WI38 (cell line): ENCODE data around the gene PHF21B.

Experiments used
- H3K4me3 ChIP-seq: 2 replicates; pipeline ENCODE4 v1.5.1; 2011; ENCODE audit warnings: low read depth, mild to moderate bottlenecking, control low read depth, low read length
- TF ChIP-seq, protein P1 (sequence below): IDR thresholded peaks from 2 replicates; pipeline ENCODE4 v1.5.1; 2012; ENCODE audit warnings: low read depth, mild to moderate bottlenecking, control low read depth, low read length

Gene PHF21B

DNA sequence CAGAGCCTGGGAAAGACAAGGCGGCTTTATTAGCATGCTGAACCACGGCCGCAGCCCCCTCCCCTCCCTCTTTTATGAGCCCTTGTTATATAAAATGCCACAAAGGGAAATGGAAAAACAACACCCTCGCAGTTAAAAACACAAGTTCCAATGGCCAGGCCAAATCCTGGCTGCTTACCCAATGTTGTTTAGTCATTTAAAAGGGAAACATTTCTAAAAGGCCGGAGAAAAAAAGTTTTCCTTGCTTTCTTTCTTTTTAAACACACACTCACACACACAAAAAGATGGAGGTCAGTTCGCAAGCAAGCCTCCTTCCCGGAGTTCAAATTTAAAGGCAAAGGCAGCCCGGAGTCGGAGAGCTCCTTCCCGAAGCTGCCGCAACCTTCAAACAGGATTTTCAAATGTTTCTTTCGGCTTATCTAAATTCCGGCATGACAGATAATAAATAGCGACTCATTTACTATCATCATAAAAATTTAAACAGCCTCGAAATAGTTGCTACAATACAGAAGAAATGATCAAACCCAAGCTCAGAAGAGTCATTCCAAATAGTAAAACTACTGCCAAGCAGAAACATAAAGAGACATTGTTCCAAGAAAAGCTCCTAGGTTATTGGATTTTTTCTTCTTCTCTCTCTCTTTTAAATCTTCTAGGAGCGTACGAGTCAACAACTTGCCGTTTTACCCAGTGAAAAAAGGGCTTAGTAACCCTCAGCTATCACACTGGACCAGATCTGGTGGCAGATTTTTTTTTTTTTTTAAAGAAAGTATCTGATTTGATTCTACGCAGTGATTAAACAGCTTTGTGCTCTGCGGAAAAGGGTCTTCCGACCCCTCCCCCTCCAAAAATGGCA is 3.5 kb downstream of the PHF21B start:
- H3K4me3 ChIP-seq = no peak overlapping the region
- TF ChIP-seq, protein P1, sequence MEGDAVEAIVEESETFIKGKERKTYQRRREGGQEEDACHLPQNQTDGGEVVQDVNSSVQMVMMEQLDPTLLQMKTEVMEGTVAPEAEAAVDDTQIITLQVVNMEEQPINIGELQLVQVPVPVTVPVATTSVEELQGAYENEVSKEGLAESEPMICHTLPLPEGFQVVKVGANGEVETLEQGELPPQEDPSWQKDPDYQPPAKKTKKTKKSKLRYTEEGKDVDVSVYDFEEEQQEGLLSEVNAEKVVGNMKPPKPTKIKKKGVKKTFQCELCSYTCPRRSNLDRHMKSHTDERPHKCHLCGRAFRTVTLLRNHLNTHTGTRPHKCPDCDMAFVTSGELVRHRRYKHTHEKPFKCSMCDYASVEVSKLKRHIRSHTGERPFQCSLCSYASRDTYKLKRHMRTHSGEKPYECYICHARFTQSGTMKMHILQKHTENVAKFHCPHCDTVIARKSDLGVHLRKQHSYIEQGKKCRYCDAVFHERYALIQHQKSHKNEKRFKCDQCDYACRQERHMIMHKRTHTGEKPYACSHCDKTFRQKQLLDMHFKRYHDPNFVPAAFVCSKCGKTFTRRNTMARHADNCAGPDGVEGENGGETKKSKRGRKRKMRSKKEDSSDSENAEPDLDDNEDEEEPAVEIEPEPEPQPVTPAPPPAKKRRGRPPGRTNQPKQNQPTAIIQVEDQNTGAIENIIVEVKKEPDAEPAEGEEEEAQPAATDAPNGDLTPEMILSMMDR = no peak

DNA sequence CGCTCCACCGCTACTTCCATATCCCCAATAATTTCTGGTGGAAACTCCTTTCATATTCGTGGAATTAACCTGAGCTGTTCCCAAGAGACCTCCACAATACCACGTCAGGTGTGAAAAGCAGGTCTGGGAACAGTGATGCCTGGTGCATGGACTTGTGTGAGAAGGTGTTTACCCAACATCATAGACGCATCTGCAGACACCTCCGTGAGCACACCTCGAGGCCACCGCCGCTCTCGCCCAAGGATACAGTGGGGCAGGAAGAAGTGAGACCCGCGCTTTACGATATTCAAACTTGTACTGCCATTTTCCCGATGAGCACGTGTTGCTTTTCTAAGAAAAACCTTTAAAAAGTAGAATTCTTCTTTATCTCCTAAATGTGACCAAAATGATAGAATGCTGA is 8.2 kb downstream of the PHF21B start:
- no peak overlapping the region for H3K4me3 ChIP-seq
- TF ChIP-seq, protein P1 = no peak

DNA sequence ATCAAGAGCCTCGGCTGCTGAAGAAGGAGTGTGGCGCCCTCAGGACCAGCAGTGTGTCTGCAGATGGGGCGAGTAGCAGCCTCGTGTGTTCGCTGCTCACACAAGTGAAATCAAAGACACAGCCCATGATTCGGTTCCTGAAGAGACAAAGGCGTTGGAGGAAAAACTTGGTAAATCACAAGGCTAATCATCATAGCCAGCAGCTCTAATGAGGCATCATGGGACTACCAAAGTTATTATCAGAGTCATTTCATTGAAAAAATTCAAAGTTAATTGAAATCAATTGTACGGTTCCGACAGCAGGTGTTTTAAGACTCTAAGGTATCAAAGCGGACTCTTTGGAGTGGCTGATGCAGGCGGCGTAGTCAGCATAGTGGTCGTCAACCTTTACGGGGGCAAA is 9.5 kb downstream of the PHF21B start:
- no peak overlapping the region for H3K4me3 ChIP-seq
- TF ChIP-seq, protein P1 = no peak

DNA sequence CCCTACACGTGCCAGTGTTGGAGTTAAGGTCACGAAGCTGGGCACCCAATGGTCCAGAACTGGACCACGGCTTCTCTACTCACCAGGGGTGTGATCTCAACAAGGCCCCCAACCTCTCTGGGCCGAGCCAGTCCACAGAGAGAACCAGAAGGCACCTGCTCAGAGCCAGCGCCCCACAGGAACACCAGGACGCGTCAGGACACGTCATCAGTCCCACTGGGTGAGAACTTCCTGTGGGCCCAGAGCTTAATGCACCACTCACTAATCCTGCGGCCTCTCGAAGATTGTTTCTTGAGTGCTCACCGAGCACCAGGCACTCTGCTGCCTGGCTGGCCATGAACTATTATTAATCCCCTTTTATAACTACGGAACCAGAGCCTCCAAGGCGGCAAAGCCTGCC is 10.1 kb downstream of the PHF21B start:
- TF ChIP-seq, protein P1 = no peak
- no peak overlapping the region for H3K4me3 ChIP-seq

DNA sequence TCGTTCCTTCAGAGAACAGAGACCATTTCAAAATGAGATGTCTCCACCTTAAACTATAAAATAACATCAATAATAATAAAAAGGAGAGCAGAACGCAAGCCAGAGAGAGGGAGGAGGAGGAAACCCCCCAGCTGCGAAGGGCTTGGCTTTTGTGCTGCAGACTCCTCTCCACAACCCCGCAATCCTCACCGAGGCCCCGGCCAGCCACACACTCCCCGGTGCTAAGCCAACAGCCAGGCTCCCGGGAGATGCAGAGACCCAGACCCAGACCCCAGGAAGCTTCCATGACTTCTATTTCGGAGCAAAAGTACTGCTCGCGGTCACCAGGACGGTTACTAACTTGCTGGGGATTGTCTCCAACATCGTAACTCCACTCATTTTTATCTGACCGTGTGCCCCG is 10.6 kb downstream of the PHF21B start:
- TF ChIP-seq, protein P1 = no peak
- no peak overlapping the region for H3K4me3 ChIP-seq

DNA sequence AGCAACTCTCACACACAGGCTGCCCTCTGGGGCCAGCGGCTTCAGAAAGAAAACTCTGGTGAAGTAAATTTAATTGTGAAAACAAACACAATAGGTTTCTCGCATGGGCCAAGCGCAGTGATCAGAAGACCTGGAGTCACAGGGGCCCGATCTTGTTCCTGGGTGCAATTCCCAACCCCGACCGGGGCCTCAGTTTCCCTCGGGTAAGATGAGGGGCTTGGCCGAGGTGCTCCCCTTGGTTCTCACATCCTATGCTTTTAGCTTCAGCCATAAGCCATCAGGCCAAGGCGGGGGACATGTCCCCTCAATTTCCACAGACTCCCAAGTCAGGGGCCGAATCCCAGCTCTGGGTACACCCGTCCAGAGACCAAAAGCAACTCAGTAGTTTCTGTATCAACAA is 11.5 kb downstream of the PHF21B start:
- H3K4me3 ChIP-seq = no peak overlapping the region
- TF ChIP-seq, protein P1 = no peak

DNA sequence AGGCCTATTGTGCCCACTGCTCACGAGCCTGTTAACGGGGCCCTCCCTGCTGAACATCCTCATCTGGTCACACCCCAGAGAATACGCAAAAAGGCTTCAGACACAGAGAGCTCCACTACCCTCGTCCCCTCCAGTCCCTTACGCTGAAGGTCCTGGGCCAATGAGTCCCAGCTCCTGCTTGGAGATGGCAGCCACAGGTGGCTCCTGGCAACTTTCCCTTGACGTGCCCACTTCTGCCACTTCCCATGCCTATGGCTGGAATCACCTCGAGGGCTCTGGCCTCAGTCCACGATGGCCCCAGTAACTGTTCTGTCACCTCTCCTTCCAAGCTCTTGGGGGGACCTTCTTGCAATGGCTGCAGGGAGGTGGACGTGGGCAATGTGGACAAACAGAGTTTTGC is 12.7 kb downstream of the PHF21B start:
- H3K4me3 ChIP-seq = no peak overlapping the region
- TF ChIP-seq, protein P1 = no peak
